GM12878 (cell line): ENCODE results near the gene RBBP4.

Source experiments
- BRCA1 ChIP-seq: IDR thresholded peaks from 2 replicates; pipeline ENCODE4 v1.6.1; 2011; ENCODE audit warnings: low read depth, low read length, improper control_type of control experiment
- POLR2A ChIP-seq: IDR thresholded peaks from 2 replicates; pipeline ENCODE4 v1.6.1; 2011; ENCODE audit warnings: low read depth, mild to moderate bottlenecking, low read length
- RBBP5 ChIP-seq: fragments of 200-600 bp; sonication (generic); conservative IDR thresholded peaks from 2 replicates; pipeline ENCODE4 v1.6.1; 2016
- SMC3 ChIP-seq: IDR thresholded peaks from 2 replicates; pipeline ENCODE4 v1.6.1; 2011; ENCODE audit warnings: low read length, improper control_type of control experiment, borderline replicate concordance
- SUZ12 ChIP-seq: fragments of 200-600 bp; sonication (generic); IDR thresholded peaks from one replicate; pipeline ENCODE4 v1.6.1; 2018; ENCODE audit warnings: antibody characterized with exemption, mild to moderate bottlenecking; ENCODE audit not compliant: unreplicated experiment
- TCF12 ChIP-seq: IDR thresholded peaks from 2 replicates; pipeline ENCODE4 v1.6.1; 2011; ENCODE audit warnings: low read depth, mild to moderate bottlenecking, low read length
- TF ChIP-seq, protein P1 (sequence below), 3 experiments: IDR thresholded peaks in 2 of 3; conservative IDR thresholded peaks in 1 of 3; 2 replicates each; pipeline ENCODE4 v1.5.1; 2011; ENCODE audit warnings: low read depth in 3 of 3, low read length in 3 of 3, mild to moderate bottlenecking in 3 of 3, control low read depth in 2 of 3, moderate library complexity in 2 of 3, inconsistent platforms in 1 of 3, mixed read lengths in 1 of 3; ENCODE audit not compliant: control insufficient read depth in 2 of 3, insufficient read depth in 1 of 3; ENCODE audit errors: extremely low read depth in 1 of 3

DNA sequence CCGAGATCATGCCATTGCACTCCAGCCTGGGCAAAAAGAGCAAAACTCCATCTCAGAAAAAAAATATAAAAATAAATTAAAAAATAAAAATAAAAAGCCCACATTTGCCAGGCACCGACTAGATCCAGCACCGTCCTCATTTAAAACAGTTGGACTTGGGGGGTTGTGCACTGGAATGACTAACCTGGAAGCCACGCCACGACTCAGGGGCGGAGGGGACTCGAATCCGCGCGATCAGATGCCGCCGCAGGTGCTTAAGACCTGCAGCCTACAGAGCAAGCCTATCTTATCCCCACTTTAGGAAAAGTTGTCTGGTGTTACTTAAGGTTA lies 39.2 kb upstream of the RBBP4 start:
- no peak for TF ChIP-seq TCF12
- no peak for TF ChIP-seq RBBP5
- no peak for TF ChIP-seq POLR2A
- TF ChIP-seq BRCA1, result no peak
- TF ChIP-seq SMC3, result no peak
- TF ChIP-seq, protein P1, sequence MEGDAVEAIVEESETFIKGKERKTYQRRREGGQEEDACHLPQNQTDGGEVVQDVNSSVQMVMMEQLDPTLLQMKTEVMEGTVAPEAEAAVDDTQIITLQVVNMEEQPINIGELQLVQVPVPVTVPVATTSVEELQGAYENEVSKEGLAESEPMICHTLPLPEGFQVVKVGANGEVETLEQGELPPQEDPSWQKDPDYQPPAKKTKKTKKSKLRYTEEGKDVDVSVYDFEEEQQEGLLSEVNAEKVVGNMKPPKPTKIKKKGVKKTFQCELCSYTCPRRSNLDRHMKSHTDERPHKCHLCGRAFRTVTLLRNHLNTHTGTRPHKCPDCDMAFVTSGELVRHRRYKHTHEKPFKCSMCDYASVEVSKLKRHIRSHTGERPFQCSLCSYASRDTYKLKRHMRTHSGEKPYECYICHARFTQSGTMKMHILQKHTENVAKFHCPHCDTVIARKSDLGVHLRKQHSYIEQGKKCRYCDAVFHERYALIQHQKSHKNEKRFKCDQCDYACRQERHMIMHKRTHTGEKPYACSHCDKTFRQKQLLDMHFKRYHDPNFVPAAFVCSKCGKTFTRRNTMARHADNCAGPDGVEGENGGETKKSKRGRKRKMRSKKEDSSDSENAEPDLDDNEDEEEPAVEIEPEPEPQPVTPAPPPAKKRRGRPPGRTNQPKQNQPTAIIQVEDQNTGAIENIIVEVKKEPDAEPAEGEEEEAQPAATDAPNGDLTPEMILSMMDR (IDR thresholded peaks at IDR 0.05 in 2 of 3, conservative IDR thresholded peaks at IDR 0.05 in 1 of 3; ENCODE audit: control insufficient read depth in 2 of 3, extremely low read depth in 1 of 3, insufficient read depth in 1 of 3, low read depth in 3 of 3, low read length in 3 of 3), result no peak
- no peak for TF ChIP-seq SUZ12
